IMR-90 (cell line): Measurements from ENCODE around the gene IMMP1L. TPM values are rescaled to one million over a fixed set of nuclear protein-coding genes. Genes with fewer than 3 reads are reported as not detected.

Source experiments
- ATAC-seq: fragments of 200-7000 bp; cut with Tn5 transposase; 2 replicates; pipeline ENCODE4 v1.9.1; 2020; ENCODE audit warnings: low read depth, mild to moderate bottlenecking, moderate library complexity
- BruUV-seq: library from RNA; stranded (reverse); fragments of 400-500 nt; replicated peaks from 2 replicates; lab custom pipeline; 2021; lab: Mats Ljungman, UMichigan
- CTCF ChIA-PET: fragments of 300-600 bp; formaldehyde crosslinking; extraction: SDS; loops from one replicate; lab custom pipeline; 2021; ENCODE audit warnings: antibody characterized with exemption; lab: Yijun Ruan, JAX
- POLR2A ChIA-PET: fragments of 300-600 bp; sonication (Branson Sonifier 250); formaldehyde crosslinking; loops from one replicate; lab custom pipeline; 2022; ENCODE audit warnings: antibody characterized with exemption; ENCODE audit not compliant: unreplicated experiment; lab: Charles Lee
- DNase-seq: peaks from one replicate; pipeline ENCODE4 v3.0.0; 2013
- H2AFZ ChIP-seq: replicated peaks from 2 replicates; pipeline ENCODE3; 2013; ENCODE audit warnings: low read length, mild to moderate bottlenecking; ENCODE audit not compliant: poor library complexity
- H2AK5ac ChIP-seq: 2 replicates; pipeline ENCODE4 v1.6.1; 2013; ENCODE audit warnings: low read depth, low read length, inconsistent platforms
- H2AK9ac ChIP-seq: replicated peaks from 2 replicates; pipeline ENCODE3; 2013; ENCODE audit warnings: mild to moderate bottlenecking, low read depth, low read length, moderate library complexity; ENCODE audit not compliant: poor library complexity
- H2BK120ac ChIP-seq: 2 replicates; pipeline ENCODE4 v1.6.1; 2013; ENCODE audit warnings: low read depth, low read length, inconsistent platforms
- H2BK15ac ChIP-seq: 3 replicates; pipeline ENCODE4 v1.6.1; 2013; ENCODE audit warnings: low read depth, low read length, inconsistent platforms
- H2BK20ac ChIP-seq: 2 replicates; pipeline ENCODE4 v1.6.1; 2013; ENCODE audit warnings: low read depth, mild to moderate bottlenecking, inconsistent platforms, low read length, moderate library complexity
- H2BK5ac ChIP-seq: 2 replicates; pipeline ENCODE4 v1.6.1; 2013; ENCODE audit warnings: mild to moderate bottlenecking, low read depth, low read length, inconsistent platforms; ENCODE audit not compliant: poor library complexity, severe bottlenecking
- H3K14ac ChIP-seq: replicated peaks from 2 replicates; pipeline ENCODE4 v1.6.1; 2013; ENCODE audit warnings: low read depth, low read length, inconsistent platforms
- H3K18ac ChIP-seq: 2 replicates; pipeline ENCODE4 v1.6.1; 2013; ENCODE audit warnings: low read depth, low read length, control low read depth
- H3K23ac ChIP-seq: 2 replicates; pipeline ENCODE4 v1.6.1; 2013; ENCODE audit warnings: low read depth, low read length, inconsistent platforms
- H3K27ac ChIP-seq: 2 replicates; pipeline ENCODE4 v1.5.1; 2013; ENCODE audit warnings: mild to moderate bottlenecking, control low read depth, low read length; ENCODE audit not compliant: insufficient read depth
- H3K27me3 ChIP-seq: 2 replicates; pipeline ENCODE4 v1.6.1; 2013; ENCODE audit warnings: low read length; ENCODE audit not compliant: control insufficient read depth, insufficient read depth
- H3K36me3 ChIP-seq: 2 replicates; pipeline ENCODE4 v1.6.1; 2013; ENCODE audit warnings: low read length, mixed read lengths; ENCODE audit not compliant: control insufficient read depth, insufficient read depth
- H3K4ac ChIP-seq: 2 replicates; pipeline ENCODE4 v1.6.1; 2013; ENCODE audit warnings: low read depth, low read length, inconsistent platforms
- H3K4me1 ChIP-seq: 2 replicates; pipeline ENCODE4 v1.6.1; 2013; ENCODE audit warnings: low read length, mixed read lengths; ENCODE audit not compliant: control insufficient read depth, insufficient read depth
- H3K4me2 ChIP-seq: 2 replicates; pipeline ENCODE4 v1.6.1; 2013; ENCODE audit warnings: low read depth, mild to moderate bottlenecking, control low read depth, low read length, moderate library complexity
- H3K4me3 ChIP-seq: 2 replicates; pipeline ENCODE4 v1.5.1; 2013; ENCODE audit warnings: low read depth, mild to moderate bottlenecking, control low read depth, low read length, moderate library complexity; ENCODE audit not compliant: insufficient read depth
- H3K56ac ChIP-seq: 2 replicates; pipeline ENCODE4 v1.6.1; 2013; ENCODE audit warnings: low read length, inconsistent platforms; ENCODE audit not compliant: insufficient read depth; ENCODE audit errors: extremely low read depth
- H3K79me1 ChIP-seq, 2 experiments: 2 replicates each; pipeline ENCODE4 v1.6.1; 2013; ENCODE audit warnings: low read length in 2 of 2, inconsistent platforms in 1 of 2, low read depth in 1 of 2
- H3K9ac ChIP-seq: 2 replicates; pipeline ENCODE4 v1.6.1; 2013; ENCODE audit warnings: low read depth, low read length, control low read depth
- H3K9me1 ChIP-seq: 2 replicates; pipeline ENCODE4 v1.6.1; 2013; ENCODE audit warnings: low read length, inconsistent platforms; ENCODE audit not compliant: insufficient read depth
- H3K9me3 ChIP-seq: 2 replicates; pipeline ENCODE4 v1.6.1; 2013; ENCODE audit warnings: low read length; ENCODE audit not compliant: control insufficient read depth, insufficient read depth
- H4K20me1 ChIP-seq: 2 replicates; pipeline ENCODE4 v1.6.1; 2013; ENCODE audit warnings: low read length, inconsistent platforms; ENCODE audit not compliant: insufficient read depth
- H4K5ac ChIP-seq: 2 replicates; pipeline ENCODE4 v1.6.1; 2013; ENCODE audit warnings: mild to moderate bottlenecking, low read depth, low read length, control low read depth
- H4K8ac ChIP-seq, 2 experiments: 2 replicates each; pipeline ENCODE4 v1.6.1; 2013; ENCODE audit warnings: low read depth in 2 of 2, low read length in 2 of 2, control low read depth in 1 of 2, inconsistent platforms in 1 of 2
- H4K91ac ChIP-seq: 2 replicates; pipeline ENCODE4 v1.6.1; 2013; ENCODE audit warnings: low read depth, low read length, inconsistent platforms; ENCODE audit not compliant: insufficient read depth
- BHLHE40 ChIP-seq: fragments of 150-350 bp; IDR thresholded peaks from 2 replicates; pipeline ENCODE4 v1.6.1; 2016; ENCODE audit warnings: mild to moderate bottlenecking, low read depth, low read length
- CEBPB ChIP-seq: IDR thresholded peaks from 2 replicates; pipeline ENCODE4 v1.6.1; 2012; ENCODE audit warnings: low read depth, low read length, improper control_type of control experiment
- CHD1 ChIP-seq: IDR thresholded peaks from 2 replicates; pipeline ENCODE4 v1.6.1; 2012; ENCODE audit warnings: low read depth, low read length, improper control_type of control experiment
- CTCF ChIP-seq: conservative IDR thresholded peaks from 2 replicates; pipeline ENCODE4 v1.5.1; 2012; ENCODE audit warnings: mild to moderate bottlenecking, low read depth, low read length, improper control_type of control experiment
- ELK1 ChIP-seq: fragments of 150-350 bp; IDR thresholded peaks from 2 replicates; pipeline ENCODE4 v1.6.1; 2016; ENCODE audit warnings: low read depth, mild to moderate bottlenecking, low read length, moderate library complexity, borderline replicate concordance
- FOS ChIP-seq: fragments of 150-350 bp; IDR thresholded peaks from 2 replicates; pipeline ENCODE4 v1.6.1; 2016; ENCODE audit warnings: low read depth, low read length
- MAFK ChIP-seq: IDR thresholded peaks from 2 replicates; pipeline ENCODE4 v1.6.1; 2012; ENCODE audit warnings: low read depth, low read length, improper control_type of control experiment
- MAZ ChIP-seq: IDR thresholded peaks from 2 replicates; pipeline ENCODE4 v1.6.1; 2012; ENCODE audit warnings: low read depth, mild to moderate bottlenecking, low read length, improper control_type of control experiment, moderate library complexity, borderline replicate concordance
- MXI1 ChIP-seq: IDR thresholded peaks from 2 replicates; pipeline ENCODE4 v1.6.1; 2012; ENCODE audit warnings: low read depth, mild to moderate bottlenecking, low read length, moderate library complexity, borderline replicate concordance
- NFE2L2 ChIP-seq: fragments of 150-350 bp; IDR thresholded peaks from 2 replicates; pipeline ENCODE4 v1.6.1; 2016; ENCODE audit warnings: low read depth, mild to moderate bottlenecking, low read length
- POLR2A ChIP-seq: IDR thresholded peaks from 2 replicates; pipeline ENCODE4 v1.6.1; 2012; ENCODE audit warnings: mild to moderate bottlenecking, low read depth, low read length
- RAD21 ChIP-seq: IDR thresholded peaks from 2 replicates; pipeline ENCODE4 v1.6.1; 2012; ENCODE audit warnings: low read length, improper control_type of control experiment
- RCOR1 ChIP-seq: IDR thresholded peaks from 2 replicates; pipeline ENCODE4 v1.6.1; 2012; ENCODE audit warnings: mild to moderate bottlenecking, low read length, improper control_type of control experiment; ENCODE audit not compliant: insufficient replicate concordance
- RFX5 ChIP-seq: IDR thresholded peaks from 2 replicates; pipeline ENCODE4 v1.8.0; 2012; ENCODE audit warnings: low read depth, mild to moderate bottlenecking, low read length, moderate library complexity
- SMC3 ChIP-seq: fragments of 150-350 bp; IDR thresholded peaks from 2 replicates; pipeline ENCODE4 v1.6.1; 2016; ENCODE audit warnings: low read depth, mild to moderate bottlenecking, antibody characterized with exemption, low read length, moderate library complexity
- USF2 ChIP-seq: fragments of 150-350 bp; IDR thresholded peaks from 2 replicates; pipeline ENCODE4 v1.6.1; 2017; ENCODE audit warnings: mild to moderate bottlenecking, antibody characterized with exemption, low read length, low read depth
- WGBS, 2 experiments: methylation state at CpG; one replicate each; pipeline versions ENCODE4 v1.1.5 to v1.1.7; 2013; ENCODE audit warnings: missing lambda C conversion rate in 2 of 2; ENCODE audit not compliant: insufficient read length in 1 of 2; ENCODE audit errors: extremely low coverage in 2 of 2; 5-methylcytosine and 5-hydroxymethylcytosine counted together
- dilution Hi-C: fragments of 300-500 bp; cut with HindIII; formaldehyde crosslinking; loops from one replicate; pipeline ENCODE4 v1.14.3; 2018; ENCODE audit warnings: low sequenced_read_pairs; ENCODE audit not compliant: unreplicated experiment
- in situ Hi-C: fragments of 300-500 bp; cut with MboI; formaldehyde crosslinking; loops from 3 replicates; pipeline ENCODE4 v1.14.3; 2019; ENCODE audit warnings: low sequenced_read_pairs, inconsistent platforms, mixed read lengths
- intact Hi-C: fragments of 100-400 bp; cut with micrococcal nuclease; formaldehyde crosslinking; loops from 2 replicates; pipeline ENCODE4 v1.10.0; 2022
- polyA plus RNA-seq, 3 experiments: library from polyadenylated mRNA; depleted of rRNA; stranded (reverse); fragments of >200 nt; gene quantifications; 2 replicates each; pipeline ENCODE4 v1.2.3, GENCODE V29; 2012; ENCODE audit warnings: low replicate concordance in 1 of 3
- total RNA-seq: library from RNA; depleted of rRNA; stranded (reverse); fragments of >200 nt; gene quantifications from 2 replicates; pipeline ENCODE4 v1.2.3, GENCODE V29; 2012

IMMP1L gene
- total and polyA plus RNA-seq, 2 of the 4 experiments (the other 2 are of a cell fraction): 5.0 to 10.7 TPM

GRCh38 chr11:31555938-31556337 is 46.5 kb upstream of the IMMP1L start:
- no peak for TF ChIP-seq NFE2L2
- no peak for TF ChIP-seq USF2
- no peak for TF ChIP-seq FOS
- no peak for TF ChIP-seq ELK1
- TF ChIP-seq CEBPB: no peak
- no peak for TF ChIP-seq POLR2A
- TF ChIP-seq SMC3: no peak
- no peak for TF ChIP-seq MAZ
- TF ChIP-seq CTCF: no peak
- no peak for TF ChIP-seq MAFK
- no peak for TF ChIP-seq CHD1
- TF ChIP-seq RFX5: no peak
- no peak for TF ChIP-seq RAD21
- no peak for TF ChIP-seq MXI1
- no peak for TF ChIP-seq BHLHE40
- TF ChIP-seq RCOR1: no peak
- Histone ChIP-seq H4K91ac (no peak overlapping the region), H3K4ac (no peak overlapping the region), H3K18ac (no peak overlapping the region), H2BK120ac (no peak overlapping the region), H4K20me1 (no peaks in the 10 kb centered on the region), H3K27me3 (no peaks in the 10 kb centered on the region), H4K5ac (no peak overlapping the region), H4K8ac (no peak overlapping the region), H3K4me3 (no peak overlapping the region), H3K9ac (no peak overlapping the region), H2AFZ (no peak overlapping the region), H2AK9ac (no peak overlapping the region), H2AK5ac (no peak overlapping the region), H3K79me1 (no peaks in the 10 kb centered on the region), H3K9me3 (no peaks in the 10 kb centered on the region), H3K36me3 (no peaks in the 10 kb centered on the region), H2BK20ac (no peak overlapping the region), H2BK15ac (no peak overlapping the region), H2BK5ac (no peak overlapping the region), H3K4me1 (no peaks in the 10 kb centered on the region), H3K4me2 (no peak overlapping the region), H3K23ac (no peak overlapping the region), H3K27ac (no peak overlapping the region), H3K56ac (no peak overlapping the region), H3K14ac (no peak overlapping the region), H3K9me1 (no peaks in the 10 kb centered on the region)
- no peak for ATAC-seq
- DNase-seq: no peak
- ChIA-PET CTCF (no interaction called here), POLR2A (no interaction called here)
- dilution Hi-C loops: no loop called here
- in situ Hi-C loops: no loop called here
- intact Hi-C loops: no loop called here
- WGBS, 2 experiments: no CpG with 5 or more reads among the region's 1 CpG
- no TSS peak for BruUV-seq
